ENCODE data around the gene CACNG3. TPM values are rescaled to one million over a fixed set of nuclear protein-coding genes. Genes with fewer than 3 reads are reported as not detected.

CACNG3 gene
- total and polyA plus RNA-seq, 2 of the 4 experiments (the other 2 are of a cell fraction), result not detected

DNA sequence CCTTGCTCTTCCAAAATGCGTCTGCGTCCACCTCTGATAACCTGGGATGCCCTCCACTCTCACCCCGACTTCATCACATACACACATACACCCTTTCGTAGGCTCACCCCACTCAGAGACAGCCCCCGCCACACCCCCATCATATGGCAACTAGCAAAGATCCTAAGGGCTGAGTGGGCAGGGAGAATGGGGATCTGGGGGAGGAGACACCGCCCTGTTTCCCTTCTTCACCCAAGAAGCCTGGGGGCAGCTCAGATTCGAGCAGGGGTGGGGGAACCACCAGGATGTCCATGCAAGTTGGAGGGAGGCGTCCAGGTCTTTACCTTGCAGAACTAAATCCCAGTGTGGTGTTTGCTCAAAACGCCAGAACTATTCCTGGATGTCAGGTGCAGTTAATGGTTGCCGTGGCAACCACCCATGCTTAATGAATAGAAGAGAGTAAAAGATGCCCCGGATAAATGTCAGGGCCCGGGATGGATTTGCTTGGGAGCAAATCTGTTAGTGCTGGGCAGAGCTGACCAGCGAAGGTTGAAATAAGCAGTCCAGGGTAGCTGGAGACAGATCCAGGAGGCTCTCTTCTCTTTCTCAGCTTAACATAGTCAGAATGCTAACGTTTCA is 72.8 kb downstream of the CACNG3 start:
- Histone ChIP-seq H2AK9ac (replicated peaks; ENCODE audit: low read depth, low read length, poor library complexity) (no peak overlapping the region), H4K91ac (ENCODE audit: insufficient read depth, low read depth, low read length) (no peak overlapping the region), H3K27ac (ENCODE audit: insufficient read depth, low read length) (no peak overlapping the region), H3K4me3 (ENCODE audit: insufficient read depth, low read depth, low read length) (no peak overlapping the region), H3K56ac (ENCODE audit: extremely low read depth, insufficient read depth, low read length) (no peak overlapping the region), H2BK120ac (ENCODE audit: low read depth, low read length) (no peak overlapping the region), H4K5ac (ENCODE audit: low read depth, low read length) (no peak overlapping the region), H3K27me3 (ENCODE audit: control insufficient read depth, insufficient read depth, low read length) (no peaks in the 10 kb centered on the region), H3K4me2 (ENCODE audit: low read depth, low read length) (no peak overlapping the region), H4K20me1 (ENCODE audit: insufficient read depth, low read length) (no peaks in the 10 kb centered on the region), H3K14ac (replicated peaks; ENCODE audit: low read depth, low read length) (no peak overlapping the region), H3K9me3 (ENCODE audit: control insufficient read depth, insufficient read depth, low read length) (no peaks in the 10 kb centered on the region), H3K79me1 (ENCODE audit: low read depth in 1 of 2, low read length in 2 of 2) (no peaks in the 10 kb centered on the region), H2BK20ac (ENCODE audit: low read depth, low read length) (no peak overlapping the region), H3K4ac (ENCODE audit: low read depth, low read length) (no peak overlapping the region), H2AFZ (replicated peaks; ENCODE audit: low read length, poor library complexity) (no peak overlapping the region), H3K23ac (ENCODE audit: low read depth, low read length) (no peak overlapping the region), H4K8ac (ENCODE audit: low read depth in 2 of 2, low read length in 2 of 2) (no peak overlapping the region), H3K9ac (ENCODE audit: low read depth, low read length) (no peak overlapping the region), H2AK5ac (ENCODE audit: low read depth, low read length) (no peak overlapping the region), H3K9me1 (ENCODE audit: insufficient read depth, low read length) (no peaks in the 10 kb centered on the region), H3K36me3 (ENCODE audit: control insufficient read depth, insufficient read depth, low read length) (no peaks in the 10 kb centered on the region), H2BK15ac (ENCODE audit: low read depth, low read length) (no peak overlapping the region), H3K4me1 (ENCODE audit: control insufficient read depth, insufficient read depth, low read length) (no peaks in the 10 kb centered on the region), H3K18ac (ENCODE audit: low read depth, low read length) (no peak overlapping the region), H2BK5ac (ENCODE audit: low read depth, low read length, poor library complexity, severe bottlenecking) (no peak overlapping the region)
- intact Hi-C loops (cut with micrococcal nuclease) (no loop called here), in situ Hi-C loops (cut with MboI; ENCODE audit: low sequenced_read_pairs) (no loop called here), dilution Hi-C loops (cut with HindIII; ENCODE audit: low sequenced_read_pairs, unreplicated experiment) (no loop called here)
- TF ChIP-seq NFE2L2 (IDR thresholded peaks at IDR 0.05; ENCODE audit: low read depth, low read length) (no peak), POLR2A (IDR thresholded peaks at IDR 0.05; ENCODE audit: low read depth, low read length) (no peak), MAZ (IDR thresholded peaks at IDR 0.05; ENCODE audit: borderline replicate concordance, low read depth, low read length) (no peak), RFX5 (IDR thresholded peaks at IDR 0.05; ENCODE audit: low read depth, low read length) (no peak), MAFK (IDR thresholded peaks at IDR 0.05; ENCODE audit: low read depth, low read length) (no peak), BHLHE40 (IDR thresholded peaks at IDR 0.05; ENCODE audit: low read depth, low read length) (no peak), CEBPB (IDR thresholded peaks at IDR 0.05; ENCODE audit: low read depth, low read length) (no peak)
- TF ChIP-seq, protein P1, sequence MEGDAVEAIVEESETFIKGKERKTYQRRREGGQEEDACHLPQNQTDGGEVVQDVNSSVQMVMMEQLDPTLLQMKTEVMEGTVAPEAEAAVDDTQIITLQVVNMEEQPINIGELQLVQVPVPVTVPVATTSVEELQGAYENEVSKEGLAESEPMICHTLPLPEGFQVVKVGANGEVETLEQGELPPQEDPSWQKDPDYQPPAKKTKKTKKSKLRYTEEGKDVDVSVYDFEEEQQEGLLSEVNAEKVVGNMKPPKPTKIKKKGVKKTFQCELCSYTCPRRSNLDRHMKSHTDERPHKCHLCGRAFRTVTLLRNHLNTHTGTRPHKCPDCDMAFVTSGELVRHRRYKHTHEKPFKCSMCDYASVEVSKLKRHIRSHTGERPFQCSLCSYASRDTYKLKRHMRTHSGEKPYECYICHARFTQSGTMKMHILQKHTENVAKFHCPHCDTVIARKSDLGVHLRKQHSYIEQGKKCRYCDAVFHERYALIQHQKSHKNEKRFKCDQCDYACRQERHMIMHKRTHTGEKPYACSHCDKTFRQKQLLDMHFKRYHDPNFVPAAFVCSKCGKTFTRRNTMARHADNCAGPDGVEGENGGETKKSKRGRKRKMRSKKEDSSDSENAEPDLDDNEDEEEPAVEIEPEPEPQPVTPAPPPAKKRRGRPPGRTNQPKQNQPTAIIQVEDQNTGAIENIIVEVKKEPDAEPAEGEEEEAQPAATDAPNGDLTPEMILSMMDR (conservative IDR thresholded peaks at IDR 0.05; ENCODE audit: low read depth, low read length), result no peak
- TF ChIP-seq, protein P2, sequence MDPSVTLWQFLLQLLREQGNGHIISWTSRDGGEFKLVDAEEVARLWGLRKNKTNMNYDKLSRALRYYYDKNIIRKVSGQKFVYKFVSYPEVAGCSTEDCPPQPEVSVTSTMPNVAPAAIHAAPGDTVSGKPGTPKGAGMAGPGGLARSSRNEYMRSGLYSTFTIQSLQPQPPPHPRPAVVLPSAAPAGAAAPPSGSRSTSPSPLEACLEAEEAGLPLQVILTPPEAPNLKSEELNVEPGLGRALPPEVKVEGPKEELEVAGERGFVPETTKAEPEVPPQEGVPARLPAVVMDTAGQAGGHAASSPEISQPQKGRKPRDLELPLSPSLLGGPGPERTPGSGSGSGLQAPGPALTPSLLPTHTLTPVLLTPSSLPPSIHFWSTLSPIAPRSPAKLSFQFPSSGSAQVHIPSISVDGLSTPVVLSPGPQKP (IDR thresholded peaks at IDR 0.05; ENCODE audit: borderline replicate concordance, low read depth, low read length), result no peak
- ChIA-PET POLR2A (ENCODE audit: unreplicated experiment) (no interaction called here), CTCF (interaction anchor here (0.6 kb wide), 1 partner anchor 104 kb away, joined by 5 read pairs; no protein-coding TSS in a partner anchor)
- BruUV-seq (replicated peaks), result no TSS peak
- WGBS, 2 experiments (ENCODE audit: extremely low coverage in 2 of 2, insufficient read length in 1 of 2), result 58% methylated on average over 4 of the region's 14 CpGs; no CpG with 5 or more reads in 1 of the 2 experiments
- no peak for ATAC-seq (ENCODE audit: low read depth)
- no peak for DNase-seq
